Vagina (tissue), 2 donors: ENCODE data around the gene TANGO6.

Experiments used
- CTCF ChIP-seq, 3 experiments: fragments of 450-650 bp in 2 of 3; fragments of 200-600 bp in 1 of 3; sonication (generic) in 1 of 3; IDR thresholded peaks; one replicate each; pipeline ENCODE4 v1.5.1; 2017 to 2019; ENCODE audit warnings: antibody characterized with exemption in 3 of 3, mild to moderate bottlenecking in 2 of 3, moderate library complexity in 2 of 3
- POLR2A ChIP-seq, 2 donors: fragments of 450-650 bp; IDR thresholded peaks; one replicate each; pipeline ENCODE4 v1.6.1; 2017; ENCODE audit warnings: antibody characterized with exemption in 2 of 2, mild to moderate bottlenecking in 2 of 2, moderate library complexity in 2 of 2

- TF ChIP-seq POLR2A (IDR thresholded peaks at IDR 0.05) (no peak), CTCF (IDR thresholded peaks at IDR 0.05) (no peak)
Observed at GRCh38 chr16:69113216-69113615, 269.9 kb downstream of the TANGO6 start.
